KMS-11 (cell line): ENCODE results near the gene CNIH3.

Source experiments
- H2AFZ ChIP-seq: fragments of 200-600 bp; sonication (generic); 2 replicates; pipeline ENCODE4 v1.6.1; 2016; ENCODE audit warnings: antibody characterized with exemption, mixed run types, low read depth
- H3K27ac ChIP-seq: fragments of 200-600 bp; sonication (generic); 2 replicates; pipeline ENCODE4 v1.6.1; 2016; ENCODE audit warnings: mild to moderate bottlenecking, mixed run types
- H3K27me3 ChIP-seq: fragments of 200-600 bp; sonication (generic); 2 replicates; pipeline ENCODE4 v1.6.1; 2017; ENCODE audit warnings: mild to moderate bottlenecking, low read depth, mixed run types, moderate library complexity; ENCODE audit not compliant: insufficient read depth
- H3K36me3 ChIP-seq: fragments of 200-600 bp; sonication (generic); 2 replicates; pipeline ENCODE4 v1.6.1; 2017; ENCODE audit warnings: mild to moderate bottlenecking, mixed run types; ENCODE audit not compliant: insufficient read depth
- H3K4me1 ChIP-seq: fragments of 200-600 bp; sonication (generic); 2 replicates; pipeline ENCODE4 v1.6.1; 2016; ENCODE audit warnings: mild to moderate bottlenecking, low read depth, mixed run types; ENCODE audit not compliant: poor library complexity, severe bottlenecking
- H3K4me2 ChIP-seq: fragments of 200-600 bp; sonication (generic); 2 replicates; pipeline ENCODE4 v1.7.0; 2016; ENCODE audit warnings: mild to moderate bottlenecking, mixed run types
- H3K4me3 ChIP-seq: fragments of 200-600 bp; sonication (generic); IDR thresholded peaks from 2 replicates; pipeline ENCODE4 v1.6.1; 2017; ENCODE audit warnings: low read depth, low read length, mixed read lengths; ENCODE audit not compliant: insufficient read depth
- H3K79me2 ChIP-seq: fragments of 200-600 bp; sonication (generic); 2 replicates; pipeline ENCODE4 v1.6.1; 2016; ENCODE audit warnings: low read depth, mixed run types; ENCODE audit not compliant: insufficient read depth
- H3K9ac ChIP-seq: fragments of 200-600 bp; sonication (generic); 2 replicates; pipeline ENCODE4 v1.6.1; 2016; ENCODE audit warnings: mild to moderate bottlenecking, mixed run types
- H4K20me1 ChIP-seq: fragments of 200-600 bp; sonication (generic); 2 replicates; pipeline ENCODE4 v1.6.1; 2016; ENCODE audit warnings: mild to moderate bottlenecking, mixed run types; ENCODE audit not compliant: insufficient read depth
- CTCF ChIP-seq: fragments of 200-600 bp; sonication (generic); conservative IDR thresholded peaks from 2 replicates; pipeline ENCODE4 v1.6.1; 2017; ENCODE audit warnings: low read depth, mild to moderate bottlenecking, antibody characterized with exemption, low read length, moderate library complexity, mixed read lengths

The CNIH3 gene

GRCh38 chr1:224588515-224588914 is 27.6 kb upstream of the CNIH3 start:
- Histone ChIP-seq H2AFZ (no peak overlapping the region), H3K4me2 (no peak overlapping the region), H3K27ac (no peak overlapping the region), H3K4me1 (peaks cover 35% of the 10 kb centered on the region), H3K27me3 (no peaks in the 10 kb centered on the region), H3K36me3 (no peaks in the 10 kb centered on the region), H3K4me3 (no peak overlapping the region), H3K9ac (no peak overlapping the region), H3K79me2 (no peaks in the 10 kb centered on the region), H4K20me1 (no peaks in the 10 kb centered on the region)
- TF ChIP-seq CTCF: no peak

GRCh38 chr1:224589006-224589405 is 27.1 kb upstream of the CNIH3 start:
- H3K4me1 ChIP-seq: peaks cover 40% of the 10 kb centered on the region
- H3K27me3 ChIP-seq: no peaks in the 10 kb centered on the region
- no peaks in the 10 kb centered on the region for H3K36me3 ChIP-seq
- no peak for TF ChIP-seq CTCF
- no peak overlapping the region for H3K27ac ChIP-seq
- no peak overlapping the region for H2AFZ ChIP-seq
- H3K9ac ChIP-seq: no peak overlapping the region
- no peaks in the 10 kb centered on the region for H4K20me1 ChIP-seq
- H3K4me3 ChIP-seq: no peak overlapping the region
- no peak overlapping the region for H3K4me2 ChIP-seq
- H3K79me2 ChIP-seq: no peaks in the 10 kb centered on the region

DNA sequence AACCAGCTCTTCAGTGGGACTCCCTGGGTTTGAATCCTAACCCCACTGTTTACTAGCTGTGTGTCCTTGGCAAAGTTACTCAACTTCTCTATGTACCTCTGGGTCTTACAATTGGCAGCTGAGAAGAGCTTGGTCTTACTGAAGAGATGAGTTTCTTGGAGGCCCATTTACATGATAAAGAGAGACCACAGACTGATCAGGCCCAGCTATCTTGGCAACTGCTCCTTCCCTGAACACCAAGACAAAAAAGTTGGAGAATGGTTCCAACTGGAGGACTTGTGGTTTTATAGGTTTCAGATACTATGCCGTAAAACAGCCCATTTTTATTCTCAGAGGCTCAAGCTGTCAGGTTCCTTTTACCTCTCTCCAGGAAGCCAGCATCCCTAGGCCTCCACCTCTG is 24.8 kb upstream of the CNIH3 start:
- peak overlapping the region; percentile 18; the same call in 1 of the 2 replicates for H2AFZ ChIP-seq
- no peaks in the 10 kb centered on the region for H3K36me3 ChIP-seq
- no peaks in the 10 kb centered on the region for H3K79me2 ChIP-seq
- H4K20me1 ChIP-seq: no peaks in the 10 kb centered on the region
- H3K27me3 ChIP-seq: no peaks in the 10 kb centered on the region
- peak overlapping the region; percentile 65; the same call in 1 of the 2 replicates for H3K4me2 ChIP-seq
- TF ChIP-seq CTCF: no peak
- H3K4me3 ChIP-seq: no peak overlapping the region
- no peak overlapping the region for H3K9ac ChIP-seq
- peak overlapping the region; percentile 68 for H3K27ac ChIP-seq
- peaks cover 52% of the 10 kb centered on the region for H3K4me1 ChIP-seq

- Histone ChIP-seq H3K27ac (peak overlapping the region; percentile 68), H3K4me1 (peaks cover 52% of the 10 kb centered on the region), H3K4me3 (peak overlapping the region; percentile 21), H3K79me2 (no peaks in the 10 kb centered on the region), H3K4me2 (peak overlapping the region; percentile 65), H3K27me3 (no peaks in the 10 kb centered on the region), H4K20me1 (no peaks in the 10 kb centered on the region), H3K36me3 (no peaks in the 10 kb centered on the region), H2AFZ (peak overlapping the region; percentile 53), H3K9ac (peak overlapping the region; percentile 8; the same call in 1 of the 2 replicates)
- TF ChIP-seq CTCF: no peak
Observed at GRCh38 chr1:224592636-224593582, 23.2 kb upstream of the CNIH3 start.
